Mucosa of descending colon (tissue), 3 donors: Measurements from ENCODE around the gene VPS13D. TPM values are rescaled to one million over a fixed set of nuclear protein-coding genes. Genes with fewer than 3 reads are reported as not detected.

Experiments
- ATAC-seq: fragments of 200-7000 bp; cut with Tn5 transposase; one replicate; pipeline ENCODE4 v1.9.1; 2020; ENCODE audit warnings: mild to moderate bottlenecking, moderate library complexity
- DNase-seq, 3 donors: peaks; one replicate each; pipeline ENCODE4 v3.0.0-alpha.2; 2020
- H3K36me3 ChIP-seq: fragments of 200-600 bp; one replicate; pipeline ENCODE4 v1.8.0; 2021; ENCODE audit warnings: low read depth, mild to moderate bottlenecking
- H3K4me1 ChIP-seq: fragments of 200-600 bp; one replicate; pipeline ENCODE4 v1.8.0; 2021; ENCODE audit warnings: low read depth, mild to moderate bottlenecking
- H3K4me3 ChIP-seq: fragments of 200-600 bp; one replicate; pipeline ENCODE4 v1.8.0; 2021; ENCODE audit warnings: mild to moderate bottlenecking
- H3K9me3 ChIP-seq: fragments of 200-600 bp; one replicate; pipeline ENCODE4 v1.8.0; 2021; ENCODE audit warnings: mild to moderate bottlenecking
- intact Hi-C, 2 donors: fragments of 100-400 bp; cut with DNase I in 1 of 2; cut with micrococcal nuclease in 1 of 2; formaldehyde crosslinking; loops; one replicate each; pipeline versions ENCODE4 v1.11.0 to v1.11.1; 2022; cut with DNase I, micrococcal nuclease
- total RNA-seq, 3 donors: library from RNA; stranded (reverse); fragmentation: NEBNext Ultra II Directional in 2 of 3; extraction: Animal tissue kit (Norgen Biotek cat#: 25700) in 2 of 3; gene quantifications; one replicate each; pipeline versions ENCODE4 v1.2.1 to v1.2.4, GENCODE V29; 2021 to 2023
- TF ChIP-seq, protein P1 (sequence below): fragments of 200-600 bp; IDR thresholded peaks from one replicate; pipeline ENCODE4 v1.8.0; 2022; ENCODE audit warnings: antibody characterized with exemption, mild to moderate bottlenecking
- donor health status: DM: no; HTN: no; CAD: no; lungs with moderate emphysema.
- donor health status: DM: no; HTN: no; CAD: no.
- donor health status: DM: no; HTN: yes; CAD: no.

The VPS13D gene
- total RNA-seq, 3 donors from 2014 or later = 70.1 to 96.6 (median 96.6) TPM

DNA sequence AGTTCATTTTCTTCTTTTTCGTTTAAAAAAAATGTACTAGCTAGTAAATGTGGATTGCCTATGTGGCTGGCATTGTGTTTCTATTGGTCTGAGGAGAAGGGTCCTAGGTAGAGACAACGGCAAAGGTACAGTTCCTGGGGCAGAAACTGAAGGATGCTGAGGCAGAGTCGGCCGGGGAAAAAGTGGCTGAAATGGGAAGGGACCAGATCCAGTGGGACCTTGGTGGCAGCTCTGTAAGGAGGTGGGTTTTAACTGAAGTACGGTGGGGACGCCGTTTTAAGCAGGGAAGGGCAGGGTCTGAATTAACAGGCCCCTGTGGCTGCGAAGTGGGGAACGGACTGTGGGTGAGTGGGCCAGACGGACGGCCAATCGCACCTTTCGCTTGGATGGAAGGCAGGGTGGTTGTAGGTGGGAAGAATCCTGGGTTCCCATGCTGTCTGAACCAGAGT lies 420 bp upstream of the VPS13D start:
- ATAC-seq = no peak
- intact Hi-C loops = no loop called here
- H3K4me3 ChIP-seq = no peak overlapping the region
- TF ChIP-seq, protein P1, sequence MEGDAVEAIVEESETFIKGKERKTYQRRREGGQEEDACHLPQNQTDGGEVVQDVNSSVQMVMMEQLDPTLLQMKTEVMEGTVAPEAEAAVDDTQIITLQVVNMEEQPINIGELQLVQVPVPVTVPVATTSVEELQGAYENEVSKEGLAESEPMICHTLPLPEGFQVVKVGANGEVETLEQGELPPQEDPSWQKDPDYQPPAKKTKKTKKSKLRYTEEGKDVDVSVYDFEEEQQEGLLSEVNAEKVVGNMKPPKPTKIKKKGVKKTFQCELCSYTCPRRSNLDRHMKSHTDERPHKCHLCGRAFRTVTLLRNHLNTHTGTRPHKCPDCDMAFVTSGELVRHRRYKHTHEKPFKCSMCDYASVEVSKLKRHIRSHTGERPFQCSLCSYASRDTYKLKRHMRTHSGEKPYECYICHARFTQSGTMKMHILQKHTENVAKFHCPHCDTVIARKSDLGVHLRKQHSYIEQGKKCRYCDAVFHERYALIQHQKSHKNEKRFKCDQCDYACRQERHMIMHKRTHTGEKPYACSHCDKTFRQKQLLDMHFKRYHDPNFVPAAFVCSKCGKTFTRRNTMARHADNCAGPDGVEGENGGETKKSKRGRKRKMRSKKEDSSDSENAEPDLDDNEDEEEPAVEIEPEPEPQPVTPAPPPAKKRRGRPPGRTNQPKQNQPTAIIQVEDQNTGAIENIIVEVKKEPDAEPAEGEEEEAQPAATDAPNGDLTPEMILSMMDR = no peak
- peak in 1 of 3 donors; percentile 17 for DNase-seq
- H3K9me3 ChIP-seq = no peaks in the 10 kb centered on the region
- no peaks in the 10 kb centered on the region for H3K36me3 ChIP-seq
- peaks cover 10% of the 10 kb centered on the region for H3K4me1 ChIP-seq

DNA sequence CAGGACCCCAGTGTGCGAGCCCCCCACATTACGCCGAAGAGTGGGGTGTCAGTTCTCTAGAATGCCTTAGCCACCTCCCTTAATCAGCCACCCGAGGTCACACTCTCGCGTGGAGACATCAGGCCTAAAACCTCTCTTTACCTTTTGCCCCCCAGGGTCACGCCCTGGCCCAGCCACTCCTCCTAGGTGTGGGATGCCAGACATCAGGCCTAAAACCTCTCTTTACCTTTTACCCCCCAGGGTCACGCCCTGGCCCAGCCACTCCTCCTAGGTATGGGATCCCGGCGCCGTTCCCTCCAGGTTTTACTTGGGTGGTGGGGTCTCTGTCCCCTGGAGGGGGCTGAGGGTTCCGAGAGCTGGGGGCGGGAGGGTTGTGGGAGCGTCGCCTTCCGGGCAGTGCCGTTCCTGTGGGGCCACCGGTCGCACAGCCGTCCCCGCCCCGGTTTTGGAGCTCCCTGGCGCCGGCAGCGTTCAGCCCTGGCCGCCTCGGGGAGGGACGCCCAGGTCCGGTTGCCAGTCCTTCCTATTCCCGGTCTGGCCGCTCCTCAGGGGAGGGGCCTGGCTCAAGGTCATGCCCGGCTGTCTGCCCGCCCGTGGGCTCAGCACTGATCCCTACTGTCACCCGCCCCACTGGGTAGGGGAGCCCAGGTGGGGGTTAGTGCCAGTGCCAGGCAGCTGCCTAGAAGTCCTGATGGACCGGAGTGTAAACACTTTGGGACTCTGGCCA lies 882 bp downstream of the VPS13D start:
- Histone ChIP-seq H3K4me1 (peaks cover 10% of the 10 kb centered on the region), H3K9me3 (no peaks in the 10 kb centered on the region), H3K36me3 (no peaks in the 10 kb centered on the region), H3K4me3 (peak overlapping the region; percentile 96)
- ATAC-seq (peak; percentile 76), DNase-seq (peak; percentile 62 to 78 (median 73))
- TF ChIP-seq, protein P1 = no peak
- intact Hi-C loops = no loop called here

DNA sequence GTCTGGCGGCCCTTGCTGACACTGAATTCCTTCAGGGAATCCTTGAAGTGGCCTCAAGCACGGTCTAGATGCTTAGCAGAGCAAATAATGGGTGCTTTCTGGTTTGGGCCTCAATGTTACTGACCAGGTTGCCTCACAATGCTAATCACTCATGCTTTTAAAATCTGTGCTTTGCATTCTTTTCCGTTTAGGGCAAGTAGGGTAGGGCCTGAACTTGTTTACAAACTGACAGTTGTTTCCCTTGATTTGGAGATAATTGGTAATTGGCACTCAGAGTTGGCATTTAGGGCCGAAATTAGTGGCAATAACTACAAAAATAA lies 1.4 kb downstream of the VPS13D start:
- DNase-seq (no peak), ATAC-seq (no peak)
- peak overlapping the region; percentile 96 for H3K4me3 ChIP-seq
- no peaks in the 10 kb centered on the region for H3K9me3 ChIP-seq
- TF ChIP-seq, protein P1 = no peak
- H3K36me3 ChIP-seq = no peaks in the 10 kb centered on the region
- intact Hi-C loops = no loop called here
- H3K4me1 ChIP-seq = peaks cover 10% of the 10 kb centered on the region

DNA sequence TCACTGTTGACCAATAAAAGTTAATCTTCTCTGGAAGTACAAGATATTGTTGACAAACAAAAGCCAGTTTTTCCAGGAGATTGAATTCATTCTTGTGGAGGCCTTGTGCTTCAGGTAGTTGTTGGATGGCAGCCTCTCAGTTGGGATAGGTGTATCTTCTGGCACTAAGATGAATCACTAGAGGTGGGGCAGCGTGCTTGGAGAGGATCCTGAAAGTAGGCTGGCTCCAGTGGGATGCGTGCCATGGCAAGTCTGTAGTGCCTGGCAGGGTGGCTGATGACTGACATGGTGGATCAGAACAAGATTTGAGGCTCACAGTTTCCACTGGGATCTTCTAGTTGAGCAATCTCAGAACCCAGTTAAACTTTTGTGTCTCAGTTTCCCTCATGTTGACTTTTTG lies 2.4 kb downstream of the VPS13D start:
- Histone ChIP-seq H3K9me3 (no peaks in the 10 kb centered on the region), H3K4me3 (no peak overlapping the region), H3K36me3 (no peaks in the 10 kb centered on the region), H3K4me1 (peaks cover 10% of the 10 kb centered on the region)
- TF ChIP-seq, protein P1 = no peak
- DNase-seq (peak in 1 of 3 donors; percentile 15), ATAC-seq (no peak)
- intact Hi-C loops = no loop called here

DNA sequence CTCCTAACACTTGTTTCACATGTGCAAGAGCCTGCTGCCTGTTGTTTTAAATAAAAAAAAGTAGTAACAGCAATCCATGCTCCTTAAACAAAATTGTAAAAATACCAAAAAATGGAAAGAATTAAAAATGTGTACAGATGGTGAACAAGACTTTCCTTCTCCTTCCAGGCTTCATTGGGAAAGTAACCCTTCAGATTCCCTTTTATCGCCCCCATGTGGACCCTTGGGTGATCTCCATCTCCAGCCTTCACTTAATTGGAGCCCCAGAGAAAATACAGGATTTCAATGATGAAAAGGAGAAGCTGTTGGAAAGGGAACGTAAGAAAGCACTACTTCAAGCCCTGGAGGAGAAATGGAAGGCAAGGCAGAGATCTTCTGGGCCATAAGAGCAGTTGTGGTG lies 14.2 kb downstream of the VPS13D start:
- no peaks in the 10 kb centered on the region for H3K4me1 ChIP-seq
- ATAC-seq = no peak
- TF ChIP-seq, protein P1 = no peak
- H3K9me3 ChIP-seq = no peaks in the 10 kb centered on the region
- no peak for DNase-seq
- no peaks in the 10 kb centered on the region for H3K36me3 ChIP-seq
- intact Hi-C loops = no loop called here
- no peak overlapping the region for H3K4me3 ChIP-seq
